GM19452 (cell line): Measurements from ENCODE around the gene GGCX.

Experiments
- ATAC-seq: cut with Tn5 transposase; IDR thresholded peaks from one replicate; pipeline ENCODE4 v1.9.1; 2021; ENCODE audit not compliant: unreplicated experiment

Gene GGCX

DNA sequence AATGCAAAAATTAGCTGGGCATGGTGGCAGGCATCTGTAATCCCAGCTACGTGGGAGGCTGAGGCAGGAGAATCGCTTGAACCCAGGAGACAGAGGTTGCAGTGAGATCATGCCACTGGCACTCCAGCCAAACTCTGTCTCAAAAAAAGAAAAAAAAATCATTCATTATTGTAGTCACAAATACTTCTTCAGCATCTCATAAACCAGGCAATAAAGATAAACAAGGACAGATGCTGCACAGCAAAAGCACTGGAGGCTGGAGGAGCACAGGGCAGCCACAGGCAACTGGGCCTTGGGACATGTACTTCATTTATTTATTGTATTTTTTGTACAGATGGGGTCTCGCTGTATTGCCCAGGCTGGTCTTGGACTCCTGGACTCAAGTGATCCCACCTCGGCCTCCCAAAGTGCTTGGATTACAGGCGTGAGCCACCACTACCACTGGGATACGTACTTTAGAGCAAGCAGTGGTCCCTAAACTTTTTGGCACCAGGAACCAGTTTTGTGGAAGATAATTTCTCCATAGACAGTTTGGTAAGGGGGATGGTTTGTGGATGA is 39.1 kb downstream of the GGCX start:
- ATAC-seq: no peak

DNA sequence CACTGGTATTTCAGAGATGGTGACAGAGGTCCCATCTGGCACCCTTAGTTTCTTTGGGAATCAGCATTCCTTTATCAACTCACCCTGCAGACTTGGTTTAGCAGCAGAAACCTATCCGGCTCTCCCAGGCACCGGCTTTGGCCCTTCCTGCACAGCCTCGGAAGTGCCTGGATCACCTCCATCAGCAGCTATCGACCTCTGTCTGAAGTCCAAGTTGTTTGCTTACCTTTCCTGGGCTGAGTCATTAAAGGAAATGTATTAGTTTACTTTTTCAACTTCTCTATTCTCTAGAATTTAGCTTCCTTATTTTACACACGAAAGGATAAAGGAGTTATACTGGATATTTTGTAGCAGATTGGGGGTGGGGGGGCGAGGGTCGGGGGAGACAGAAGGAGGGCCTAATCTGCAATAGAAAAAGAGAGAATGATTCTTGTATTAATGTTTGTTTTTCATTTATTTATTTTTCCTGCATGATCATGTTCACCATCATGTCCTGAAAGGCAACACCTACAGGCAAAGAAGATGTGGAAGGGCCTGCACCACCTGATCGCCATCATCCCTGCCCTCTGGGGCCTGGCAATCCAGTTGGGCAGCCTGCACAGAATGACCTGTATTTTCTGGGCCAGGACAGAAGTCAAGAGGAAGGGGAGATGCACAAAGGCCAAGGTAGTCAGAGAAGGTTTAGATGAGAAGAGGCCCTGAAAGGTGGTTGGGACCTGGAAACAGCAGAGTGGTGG is 44.5 kb downstream of the GGCX start:
- ATAC-seq: no peak

DNA sequence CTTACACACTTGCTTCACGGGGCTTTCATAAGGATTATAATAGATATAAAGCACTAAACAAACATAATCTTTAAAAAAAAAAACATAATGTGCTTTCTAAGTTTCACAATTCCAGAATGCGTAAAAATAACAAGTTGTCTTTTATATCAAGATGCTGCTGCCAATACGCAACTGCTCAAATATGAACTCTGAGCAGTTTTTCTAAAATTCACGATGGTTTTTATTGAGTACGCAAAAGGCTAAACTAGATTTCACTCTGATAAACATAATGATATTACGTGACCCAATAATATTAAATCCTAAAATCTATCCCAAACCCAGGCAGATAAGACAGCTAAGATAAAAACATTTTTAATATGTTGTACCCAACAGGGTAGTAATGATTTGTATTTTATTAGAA is 47.0 kb downstream of the GGCX start:
- ATAC-seq: no peak

DNA sequence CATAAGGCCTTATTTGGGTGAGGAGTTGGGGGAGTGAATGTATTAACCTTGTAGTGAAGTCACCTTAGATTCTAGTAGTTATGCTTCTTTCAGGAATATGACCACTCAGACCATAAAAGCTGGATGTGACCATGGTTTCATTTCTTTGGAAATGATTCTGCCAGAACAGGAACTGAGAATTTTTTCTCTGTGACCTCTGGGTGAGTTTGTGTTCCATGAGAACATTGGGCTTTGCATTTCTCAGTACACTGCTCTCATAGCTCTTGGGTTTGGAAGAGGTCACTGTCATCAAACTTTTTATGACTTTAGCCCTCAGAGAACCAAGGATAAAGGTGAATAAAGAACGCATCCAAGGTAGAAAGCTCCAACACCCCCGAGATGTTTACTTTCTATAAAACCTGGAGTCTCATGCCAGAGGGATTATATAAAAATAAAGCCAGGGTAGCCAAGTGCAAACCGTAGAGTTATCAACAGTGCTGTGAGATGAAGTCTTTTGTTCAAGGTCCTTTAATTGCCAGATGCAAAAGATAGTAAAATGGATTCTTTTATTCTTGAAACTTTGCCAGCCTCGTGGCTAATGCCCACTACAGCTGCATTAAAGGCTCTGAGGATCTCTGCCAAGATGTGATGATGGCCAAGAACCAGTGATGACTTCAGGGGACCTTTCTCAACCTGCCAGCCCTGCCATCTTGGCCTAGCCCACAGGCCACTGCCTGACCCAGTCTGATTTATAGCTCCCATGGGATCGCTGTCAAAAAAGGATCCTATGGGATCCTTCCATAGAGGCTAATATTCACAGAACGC is 50.1 kb downstream of the GGCX start:
- ATAC-seq: no peak

DNA sequence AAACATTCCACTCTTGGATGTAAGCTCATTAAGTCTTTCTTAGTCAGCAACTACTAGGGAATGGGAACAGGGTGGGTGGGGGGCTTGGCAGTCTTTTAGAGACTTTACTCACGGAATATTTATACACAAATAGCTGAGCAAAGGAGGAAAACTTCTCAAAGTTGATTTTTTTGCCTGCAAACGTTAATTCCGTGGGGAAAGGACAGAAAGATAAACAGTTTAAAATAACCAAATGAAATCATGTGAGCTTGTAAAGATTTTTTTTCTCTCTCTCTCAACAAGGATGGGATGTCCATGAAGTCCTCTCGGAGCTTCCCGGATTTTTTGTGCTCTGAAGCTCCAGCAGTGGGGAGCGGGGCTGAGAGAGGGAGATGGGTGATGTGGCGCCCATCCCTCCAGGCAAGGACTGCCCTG is 54.5 kb downstream of the GGCX start:
- ATAC-seq: no peak

DNA sequence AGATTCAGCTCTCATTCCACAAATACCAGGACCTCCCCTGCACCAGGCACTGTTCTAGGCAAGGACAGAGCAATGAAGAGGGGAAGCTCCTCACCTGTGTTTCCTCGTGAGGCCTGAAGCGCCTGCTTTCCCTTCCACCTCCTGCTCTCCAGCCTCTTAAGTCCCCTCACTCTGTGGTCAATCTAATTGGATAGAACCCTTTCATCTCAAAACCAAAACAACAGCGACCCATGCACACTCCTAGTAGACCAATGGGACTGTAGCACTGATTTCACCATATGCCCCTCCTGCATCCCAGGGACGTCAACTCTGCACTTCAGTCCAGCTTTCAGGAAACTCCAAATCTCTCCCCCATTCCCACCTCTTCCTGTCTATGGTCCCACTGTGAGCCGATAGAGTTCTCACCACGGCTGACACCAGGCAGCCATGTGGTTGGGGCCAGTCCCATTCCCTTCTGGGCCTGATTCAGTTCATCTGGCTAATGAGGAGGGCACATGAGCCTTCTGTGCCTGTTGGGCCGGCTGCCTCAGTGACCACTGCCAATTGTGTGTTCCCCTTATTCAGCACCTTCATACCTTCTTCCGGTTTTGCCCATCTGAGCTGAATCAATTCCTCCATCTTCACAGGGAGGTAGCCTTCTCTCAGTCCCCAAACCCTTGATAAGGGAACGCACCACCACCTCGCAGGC is 55.6 kb downstream of the GGCX start:
- ATAC-seq: no peak

DNA sequence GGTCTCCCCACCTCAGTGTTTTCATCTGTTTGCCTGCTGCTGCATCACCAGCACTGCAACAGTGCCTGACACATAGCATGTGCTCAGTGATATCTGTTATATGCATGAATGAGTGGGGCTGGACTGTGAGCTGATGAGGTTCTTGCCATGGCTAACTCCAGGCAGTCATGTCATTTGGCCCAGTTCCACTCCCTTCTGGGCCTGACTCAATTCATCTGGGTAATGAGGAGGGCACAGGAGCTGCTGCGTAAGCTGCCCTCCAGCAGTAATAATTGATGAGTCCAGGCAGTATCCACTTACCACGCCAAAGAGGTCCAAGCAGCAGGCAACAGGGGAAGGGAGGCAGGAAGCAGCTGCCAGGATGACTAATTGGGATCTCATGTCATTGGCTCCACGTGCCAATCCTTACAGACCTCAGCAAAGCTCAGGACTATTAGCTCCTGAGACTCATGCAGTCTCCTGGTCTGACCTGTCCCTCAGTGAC is 56.5 kb downstream of the GGCX start:
- no peak for ATAC-seq

DNA sequence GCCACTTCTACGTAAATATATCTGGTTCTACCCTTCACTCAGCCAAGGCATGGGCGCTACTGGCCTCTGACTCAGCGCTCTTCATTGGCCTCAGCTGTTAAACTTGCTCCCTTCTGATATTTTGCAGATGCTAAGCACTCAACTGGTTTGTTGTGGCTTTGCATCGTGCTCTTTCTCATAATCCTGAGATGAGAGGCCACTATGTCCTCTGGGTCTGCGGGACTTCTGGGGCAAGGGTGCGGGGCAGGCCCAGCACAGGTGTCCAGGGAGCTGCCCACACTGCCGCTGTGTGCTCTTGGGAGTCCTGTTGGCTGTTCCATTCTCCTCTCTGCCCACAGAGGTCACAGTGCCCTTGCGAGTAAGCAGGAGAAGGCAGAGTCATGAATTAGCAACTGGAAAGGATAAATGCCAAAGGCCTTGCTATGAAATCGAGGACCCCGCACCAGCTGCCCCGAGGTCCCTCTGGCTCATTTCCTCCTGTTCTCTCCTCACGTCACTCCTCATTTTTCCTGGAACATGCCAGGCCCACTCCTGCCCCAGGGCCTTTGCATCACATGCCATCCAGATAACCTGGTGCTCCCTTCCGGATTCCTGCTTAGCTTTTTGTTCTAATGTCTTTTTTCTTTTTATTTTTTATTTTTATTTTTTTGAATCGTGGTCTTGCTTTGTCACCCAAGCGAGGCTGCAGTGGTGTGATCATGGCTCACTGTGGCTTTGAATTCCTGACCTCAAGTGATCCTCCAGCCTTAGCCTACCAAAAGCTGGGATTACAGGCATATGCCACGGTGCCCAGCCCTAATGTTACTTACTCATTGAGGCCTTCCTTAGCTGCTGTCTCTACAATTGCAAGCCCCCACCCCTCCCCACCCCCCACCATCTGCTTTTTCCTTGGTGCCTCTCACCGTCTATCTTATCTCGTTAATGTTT is 57.2 kb downstream of the GGCX start:
- no peak for ATAC-seq

DNA sequence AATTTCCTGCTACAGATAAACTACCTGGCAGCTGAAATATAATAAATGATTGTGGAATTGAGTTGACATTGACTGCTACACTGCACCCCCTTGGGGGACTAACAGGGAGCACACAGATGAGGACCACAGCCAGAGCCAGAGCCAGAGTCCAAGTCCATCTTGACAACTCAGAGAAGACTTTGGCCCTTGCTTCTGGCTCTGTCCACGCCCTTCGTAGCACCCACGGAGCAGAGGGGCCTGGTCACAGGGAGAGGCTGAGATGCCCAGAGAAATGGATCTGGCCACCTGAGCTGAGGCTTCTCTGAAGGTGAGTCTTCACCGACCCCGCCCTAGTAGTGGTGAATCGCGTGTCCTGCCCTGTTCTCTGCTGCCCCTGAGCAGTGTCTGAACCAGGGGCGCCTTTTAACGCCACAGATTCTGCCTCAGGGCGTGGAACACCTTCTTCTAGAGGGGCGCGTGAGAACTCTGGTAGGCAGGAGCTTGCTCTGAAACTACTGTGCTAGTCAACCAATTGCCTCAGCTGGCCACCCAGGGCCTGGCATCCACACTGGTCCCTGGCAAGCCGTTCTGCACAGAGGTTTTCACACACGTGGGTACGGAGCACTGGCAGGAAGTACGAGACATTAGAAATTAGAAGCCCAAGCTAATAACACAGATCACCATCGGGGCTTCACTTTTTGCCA is 58.0 kb downstream of the GGCX start:
- no peak for ATAC-seq

DNA sequence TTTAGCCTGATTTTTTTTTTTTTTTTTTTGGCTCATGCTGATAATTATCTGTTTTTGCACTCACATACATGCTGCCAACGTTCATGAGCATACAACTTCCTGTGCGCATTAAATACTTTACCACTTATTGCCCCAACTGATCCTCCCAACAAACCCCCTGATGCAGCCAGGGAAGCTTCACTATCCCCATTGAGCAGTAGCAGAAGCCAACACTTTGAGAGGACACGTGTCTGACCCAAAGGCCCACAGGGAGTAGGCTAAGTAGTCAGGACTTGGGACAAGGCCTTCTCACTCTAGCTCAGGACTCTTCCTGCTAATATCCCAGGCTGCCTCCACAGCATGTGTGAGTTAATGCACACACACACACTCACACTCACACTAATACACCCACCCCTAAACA is 58.6 kb downstream of the GGCX start:
- no peak for ATAC-seq

DNA sequence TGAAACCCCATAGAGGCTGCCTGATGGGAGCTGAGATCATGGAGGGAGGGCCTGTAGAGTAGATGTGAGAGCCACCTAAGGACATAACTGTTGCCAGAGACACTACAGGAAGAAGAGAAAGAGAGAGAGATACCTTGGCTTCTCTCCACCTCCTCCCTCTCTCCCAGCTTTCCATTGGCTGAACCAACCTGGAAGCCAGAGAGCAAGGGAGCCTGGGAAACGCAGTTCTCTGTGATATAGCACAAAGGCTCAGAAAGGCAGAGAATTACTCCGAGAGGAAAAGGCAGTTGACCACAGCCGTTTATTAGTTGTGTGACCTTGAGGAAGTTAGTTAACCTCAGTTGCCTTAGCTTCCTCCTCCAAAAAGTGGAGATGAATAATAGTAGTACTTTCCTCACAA is 60.0 kb downstream of the GGCX start:
- ATAC-seq: no peak

DNA sequence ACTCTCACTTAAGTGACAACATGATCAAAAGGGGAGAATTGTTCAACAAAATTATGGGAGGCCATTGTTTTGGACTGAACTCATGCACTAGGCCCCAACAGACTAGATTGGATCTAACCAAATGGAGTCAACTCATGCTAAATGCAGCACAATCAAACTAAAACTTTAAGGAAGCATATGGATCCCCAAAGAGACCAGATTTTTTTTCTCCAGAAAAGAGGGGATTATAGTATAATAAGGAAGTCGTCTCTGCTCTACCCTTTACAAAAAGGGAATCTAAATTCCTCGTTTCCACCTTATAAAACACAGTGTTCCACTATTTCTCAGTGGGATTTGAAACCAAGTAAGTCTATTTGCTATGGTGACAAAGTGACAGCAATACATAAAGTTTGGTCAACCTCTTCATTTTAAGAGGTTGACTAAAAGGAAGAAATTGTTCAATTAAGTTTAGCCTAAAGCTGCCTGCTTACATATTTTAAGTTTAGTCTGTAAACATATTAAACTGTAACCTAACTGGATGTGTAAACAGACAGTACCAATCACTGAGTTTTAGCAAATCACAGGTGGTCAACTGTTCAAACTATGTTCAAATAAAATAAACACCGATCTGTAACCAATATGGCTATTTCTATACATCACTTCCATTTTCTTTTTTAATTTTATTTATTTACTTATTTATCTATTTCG is 63.2 kb downstream of the GGCX start:
- ATAC-seq: no peak

DNA sequence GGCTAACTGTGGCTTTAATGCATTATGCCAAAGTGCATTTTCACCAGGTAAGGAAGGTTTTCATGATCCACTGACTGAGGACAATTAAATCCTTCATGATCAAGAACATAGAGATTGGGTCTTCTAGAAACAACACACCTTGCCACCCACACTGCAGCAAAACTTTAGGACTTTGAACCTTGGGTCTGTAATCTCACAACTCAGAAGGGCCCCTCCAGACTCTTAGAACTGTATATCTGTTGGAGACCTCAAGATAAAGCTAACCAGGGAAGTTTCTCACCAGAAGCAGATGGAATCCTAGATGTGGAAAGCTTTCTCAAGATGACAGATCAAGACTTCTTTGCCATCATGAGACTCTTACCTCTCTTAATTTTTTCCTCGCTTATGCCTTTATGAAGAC is 64.9 kb downstream of the GGCX start:
- no peak for ATAC-seq
